DOHH2 (cell line): ENCODE results near the gene UPF2.

Experiments
- CTCF ChIP-seq: fragments of 200-600 bp; sonication (generic); IDR thresholded peaks from one replicate; pipeline ENCODE4 v1.5.1; 2014; ENCODE audit warnings: antibody characterized with exemption, mild to moderate bottlenecking, low read depth, low read length; ENCODE audit not compliant: poor library complexity, severe bottlenecking
- EZH2phosphoT487 ChIP-seq: fragments of 200-600 bp; sonication (generic); IDR thresholded peaks from 2 replicates; pipeline ENCODE4 v1.6.1; 2017; ENCODE audit warnings: borderline replicate concordance, mild to moderate bottlenecking, antibody characterized with exemption, low read length, moderate library complexity, mixed read lengths

GRCh38 chr10:12027539-12027938, 15.1 kb downstream of the UPF2 start:
- no peak for TF ChIP-seq CTCF
- TF ChIP-seq EZH2phosphoT487 = no peak
